K562 (cell line): Measurements from ENCODE around the gene TMEM225B. TPM values are rescaled to one million over a fixed set of nuclear protein-coding genes. Genes with fewer than 3 reads are reported as not detected.

Experiments used
- ETV5 ChIP-seq: sonication (generic); formaldehyde crosslinking; IDR thresholded peaks from 2 replicates; pipeline ENCODE4 v1.4.0; 2020; ENCODE audit warnings: low read depth, mild to moderate bottlenecking, missing genetic modification reagents
- GTF2A2 ChIP-seq: IDR thresholded peaks from 2 replicates; pipeline ENCODE4 v1.6.1; 2016; ENCODE audit warnings: mild to moderate bottlenecking, missing genetic modification characterization, missing compliant biosample characterization
- MYC ChIP-seq, 2 experiments: fragments of 250-450 bp in 1 of 2; sonication (Bioruptor Pico) in 1 of 2; IDR thresholded peaks; 2 replicates each; pipeline versions ENCODE4 v1.5.1 to v1.6.1; 2012 to 2021; ENCODE audit warnings: low read depth in 2 of 2, borderline replicate concordance in 1 of 2, improper control_type of control experiment in 1 of 2, low read length in 1 of 2, mild to moderate bottlenecking in 1 of 2, moderate library complexity in 1 of 2
- NCOA4 ChIP-seq: fragments of 450-650 bp; IDR thresholded peaks from 2 replicates; pipeline ENCODE4 v1.6.1; 2018; ENCODE audit warnings: mild to moderate bottlenecking; ENCODE audit not compliant: partially characterized antibody
- PCBP2 ChIP-seq: fragments of 200-400 bp; formaldehyde crosslinking; IDR thresholded peaks from 2 replicates; pipeline ENCODE4 v1.6.1; 2018; ENCODE audit warnings: low read length, low read depth, mild to moderate bottlenecking, moderate library complexity; ENCODE audit not compliant: poor library complexity, severe bottlenecking
- RBFOX2 ChIP-seq: fragments of 200-400 bp; formaldehyde crosslinking; IDR thresholded peaks from 2 replicates; pipeline ENCODE4 v1.6.1; 2017; ENCODE audit warnings: low read depth, mild to moderate bottlenecking, low read length, moderate library complexity
- RBM14 ChIP-seq: fragments of 200-400 bp; formaldehyde crosslinking; IDR thresholded peaks from 2 replicates; pipeline ENCODE4 v1.6.1; 2018; ENCODE audit warnings: low read depth, mild to moderate bottlenecking, low read length, moderate library complexity, borderline replicate concordance; ENCODE audit not compliant: insufficient read depth
- SIN3B ChIP-seq: fragments of 450-650 bp; IDR thresholded peaks from 2 replicates; pipeline ENCODE4 v1.6.1; 2017; ENCODE audit warnings: low read depth, mild to moderate bottlenecking, moderate library complexity
- XRCC5 ChIP-seq: fragments of 200-400 bp; formaldehyde crosslinking; IDR thresholded peaks from 2 replicates; pipeline ENCODE4 v1.6.1; 2017; ENCODE audit warnings: low read depth, mild to moderate bottlenecking, low read length
- ZNF143 ChIP-seq: sonication (generic); formaldehyde crosslinking; IDR thresholded peaks from 2 replicates; pipeline ENCODE4 v1.9.0; 2022; ENCODE audit warnings: mild to moderate bottlenecking, missing genetic modification reagents
- ZNF408 ChIP-seq: fragments of 250-450 bp; sonication (Bioruptor Pico); IDR thresholded peaks from 2 replicates; pipeline ENCODE4 v1.4.0; 2020; ENCODE audit warnings: low read depth, mild to moderate bottlenecking, moderate library complexity
- ZNF780A ChIP-seq: fragments of 250-450 bp; sonication (Bioruptor Pico); IDR thresholded peaks from 2 replicates; pipeline ENCODE4 v1.5.0; 2021; ENCODE audit warnings: mild to moderate bottlenecking
- polyA plus RNA-seq, 8 experiments: library from polyadenylated mRNA; depleted of rRNA in 4 of 8; stranded (reverse) in 5 of 8; unstranded in 3 of 8; fragments of >200 nt; fragmentation: Nextera tagmentation in 2 of 8; fragmentation: Illumina TruSeq in 1 of 8; extraction: Ambion mirVana in 2 of 8; extraction: Trizol in 1 of 8; gene quantifications; 2 replicates each; pipeline versions ENCODE4 v1.2.1 to v1.2.3, GENCODE V29; 2011 to 2014; ENCODE audit warnings: inconsistent platforms in 1 of 8, missing spikeins in 1 of 8
- total RNA-seq, 7 experiments: library from RNA; depleted of rRNA in 6 of 7; stranded (reverse); fragments of >200 nt in 6 of 7; fragmentation: Illumina TruSeq in 2 of 7; extraction: Trizol in 2 of 7; gene quantifications; 2 replicates each; pipeline versions ENCODE4 v1.2.1 to v1.2.3, GENCODE V29; 2011 to 2021; ENCODE audit warnings: low replicate concordance in 1 of 7
- TF ChIP-seq, protein P1 (sequence below): sonication (generic); formaldehyde crosslinking; IDR thresholded peaks from 2 replicates; pipeline ENCODE4 v1.8.0; 2023; ENCODE audit warnings: missing genetic modification reagents, mild to moderate bottlenecking, borderline replicate concordance
- TF ChIP-seq, protein P2 (sequence below): fragments of 450-650 bp; formaldehyde crosslinking; IDR thresholded peaks from 2 replicates; pipeline ENCODE4 v1.4.0; 2022; ENCODE audit warnings: missing genetic modification characterization
- TF ChIP-seq, protein P3 (sequence below): fragments of 450-650 bp; formaldehyde crosslinking; IDR thresholded peaks from 2 replicates; pipeline ENCODE4 v1.4.0; 2020; ENCODE audit warnings: mild to moderate bottlenecking, mixed read lengths
- TF ChIP-seq, protein P4 (sequence below): fragments of 450-650 bp; IDR thresholded peaks from 2 replicates; pipeline ENCODE4 v1.6.1; 2016; ENCODE audit warnings: antibody characterized with exemption

TMEM225B gene
- total and polyA plus RNA-seq, 9 of the 15 experiments (the other 6 are each of a cell fraction or from before 2014, with no cell fraction given) = 0.08 to 0.73 (median 0.56) TPM

DNA sequence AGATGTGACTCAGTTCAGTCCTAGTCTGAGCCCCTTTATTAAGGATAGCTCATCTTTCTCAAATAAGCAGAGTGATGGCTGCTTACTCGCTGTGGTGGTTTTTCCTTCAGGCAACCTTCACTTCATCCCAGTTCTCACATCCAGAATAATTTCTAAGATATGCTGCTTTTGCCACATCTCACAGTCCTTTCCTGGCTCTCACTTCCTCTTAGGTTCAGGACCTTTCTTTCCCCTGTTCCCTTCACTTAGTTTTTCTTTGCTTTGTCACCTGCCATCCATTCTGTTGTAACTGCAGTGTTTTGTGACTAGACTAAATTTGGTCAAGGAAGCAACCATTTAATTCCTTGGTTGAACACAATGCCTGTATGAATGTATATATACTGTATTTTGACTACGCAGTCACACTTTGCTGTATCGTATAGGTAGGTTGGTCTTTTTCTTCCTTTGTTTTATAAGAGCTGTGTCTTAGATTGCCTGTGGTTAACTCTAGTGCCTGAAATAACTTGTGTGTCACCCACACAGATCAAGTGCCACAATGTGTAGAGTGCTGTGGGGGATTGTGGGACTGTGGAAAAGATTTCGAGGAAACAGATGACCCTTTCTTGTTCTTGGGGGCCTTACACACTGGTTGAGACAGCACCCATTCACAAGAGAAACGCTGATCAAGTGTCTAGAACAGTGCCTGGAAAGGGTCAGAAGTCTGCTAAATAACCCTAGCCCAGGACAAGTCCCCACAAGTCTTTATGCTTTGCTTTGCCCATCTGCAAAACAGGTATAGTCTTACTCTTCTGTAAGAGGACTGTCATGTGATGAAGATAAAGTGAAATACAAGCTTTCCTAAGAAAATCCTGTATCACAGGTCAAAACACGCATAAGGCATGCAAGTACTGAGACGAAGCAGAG, 37.0 kb upstream of the TMEM225B start (continued):
- TF ChIP-seq, protein P1, sequence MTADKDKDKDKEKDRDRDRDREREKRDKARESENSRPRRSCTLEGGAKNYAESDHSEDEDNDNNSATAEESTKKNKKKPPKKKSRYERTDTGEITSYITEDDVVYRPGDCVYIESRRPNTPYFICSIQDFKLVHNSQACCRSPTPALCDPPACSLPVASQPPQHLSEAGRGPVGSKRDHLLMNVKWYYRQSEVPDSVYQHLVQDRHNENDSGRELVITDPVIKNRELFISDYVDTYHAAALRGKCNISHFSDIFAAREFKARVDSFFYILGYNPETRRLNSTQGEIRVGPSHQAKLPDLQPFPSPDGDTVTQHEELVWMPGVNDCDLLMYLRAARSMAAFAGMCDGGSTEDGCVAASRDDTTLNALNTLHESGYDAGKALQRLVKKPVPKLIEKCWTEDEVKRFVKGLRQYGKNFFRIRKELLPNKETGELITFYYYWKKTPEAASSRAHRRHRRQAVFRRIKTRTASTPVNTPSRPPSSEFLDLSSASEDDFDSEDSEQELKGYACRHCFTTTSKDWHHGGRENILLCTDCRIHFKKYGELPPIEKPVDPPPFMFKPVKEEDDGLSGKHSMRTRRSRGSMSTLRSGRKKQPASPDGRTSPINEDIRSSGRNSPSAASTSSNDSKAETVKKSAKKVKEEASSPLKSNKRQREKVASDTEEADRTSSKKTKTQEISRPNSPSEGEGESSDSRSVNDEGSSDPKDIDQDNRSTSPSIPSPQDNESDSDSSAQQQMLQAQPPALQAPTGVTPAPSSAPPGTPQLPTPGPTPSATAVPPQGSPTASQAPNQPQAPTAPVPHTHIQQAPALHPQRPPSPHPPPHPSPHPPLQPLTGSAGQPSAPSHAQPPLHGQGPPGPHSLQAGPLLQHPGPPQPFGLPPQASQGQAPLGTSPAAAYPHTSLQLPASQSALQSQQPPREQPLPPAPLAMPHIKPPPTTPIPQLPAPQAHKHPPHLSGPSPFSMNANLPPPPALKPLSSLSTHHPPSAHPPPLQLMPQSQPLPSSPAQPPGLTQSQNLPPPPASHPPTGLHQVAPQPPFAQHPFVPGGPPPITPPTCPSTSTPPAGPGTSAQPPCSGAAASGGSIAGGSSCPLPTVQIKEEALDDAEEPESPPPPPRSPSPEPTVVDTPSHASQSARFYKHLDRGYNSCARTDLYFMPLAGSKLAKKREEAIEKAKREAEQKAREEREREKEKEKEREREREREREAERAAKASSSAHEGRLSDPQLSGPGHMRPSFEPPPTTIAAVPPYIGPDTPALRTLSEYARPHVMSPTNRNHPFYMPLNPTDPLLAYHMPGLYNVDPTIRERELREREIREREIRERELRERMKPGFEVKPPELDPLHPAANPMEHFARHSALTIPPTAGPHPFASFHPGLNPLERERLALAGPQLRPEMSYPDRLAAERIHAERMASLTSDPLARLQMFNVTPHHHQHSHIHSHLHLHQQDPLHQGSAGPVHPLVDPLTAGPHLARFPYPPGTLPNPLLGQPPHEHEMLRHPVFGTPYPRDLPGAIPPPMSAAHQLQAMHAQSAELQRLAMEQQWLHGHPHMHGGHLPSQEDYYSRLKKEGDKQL (CRISPR knock-in tag) = no peak
- no peak for TF ChIP-seq RBM14
- TF ChIP-seq GTF2A2 (tag) = no peak
- no peak for TF ChIP-seq NCOA4
- no peak for TF ChIP-seq ETV5
- no peak for TF ChIP-seq XRCC5
- TF ChIP-seq ZNF408 (CRISPR knock-in tag) = no peak
- TF ChIP-seq, protein P2, sequence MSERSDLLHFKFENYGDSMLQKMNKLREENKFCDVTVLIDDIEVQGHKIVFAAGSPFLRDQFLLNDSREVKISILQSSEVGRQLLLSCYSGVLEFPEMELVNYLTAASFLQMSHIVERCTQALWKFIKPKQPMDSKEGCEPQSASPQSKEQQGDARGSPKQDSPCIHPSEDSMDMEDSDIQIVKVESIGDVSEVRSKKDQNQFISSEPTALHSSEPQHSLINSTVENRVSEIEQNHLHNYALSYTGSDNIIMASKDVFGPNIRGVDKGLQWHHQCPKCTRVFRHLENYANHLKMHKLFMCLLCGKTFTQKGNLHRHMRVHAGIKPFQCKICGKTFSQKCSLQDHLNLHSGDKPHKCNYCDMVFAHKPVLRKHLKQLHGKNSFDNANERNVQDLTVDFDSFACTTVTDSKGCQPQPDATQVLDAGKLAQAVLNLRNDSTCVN = no peak
- no peak for TF ChIP-seq MYC (IDR thresholded peaks at IDR 0.05; ENCODE audit: low read depth, low read length)
- no peak for TF ChIP-seq MYC (CRISPR knock-in tag; IDR thresholded peaks at IDR 0.05; ENCODE audit: borderline replicate concordance, low read depth)
- TF ChIP-seq, protein P3, sequence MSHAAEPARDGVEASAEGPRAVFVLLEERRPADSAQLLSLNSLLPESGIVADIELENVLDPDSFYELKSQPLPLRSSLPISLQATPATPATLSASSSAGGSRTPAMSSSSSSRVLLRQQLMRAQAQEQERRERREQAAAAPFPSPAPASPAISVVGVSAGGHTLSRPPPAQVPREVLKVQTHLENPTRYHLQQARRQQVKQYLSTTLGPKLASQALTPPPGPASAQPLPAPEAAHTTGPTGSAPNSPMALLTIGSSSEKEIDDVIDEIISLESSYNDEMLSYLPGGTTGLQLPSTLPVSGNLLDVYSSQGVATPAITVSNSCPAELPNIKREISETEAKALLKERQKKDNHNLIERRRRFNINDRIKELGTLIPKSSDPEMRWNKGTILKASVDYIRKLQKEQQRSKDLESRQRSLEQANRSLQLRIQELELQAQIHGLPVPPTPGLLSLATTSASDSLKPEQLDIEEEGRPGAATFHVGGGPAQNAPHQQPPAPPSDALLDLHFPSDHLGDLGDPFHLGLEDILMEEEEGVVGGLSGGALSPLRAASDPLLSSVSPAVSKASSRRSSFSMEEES = peak; percentile 32; the same call in 1 of the 2 replicates
- no peak for TF ChIP-seq PCBP2
- TF ChIP-seq, protein P4, sequence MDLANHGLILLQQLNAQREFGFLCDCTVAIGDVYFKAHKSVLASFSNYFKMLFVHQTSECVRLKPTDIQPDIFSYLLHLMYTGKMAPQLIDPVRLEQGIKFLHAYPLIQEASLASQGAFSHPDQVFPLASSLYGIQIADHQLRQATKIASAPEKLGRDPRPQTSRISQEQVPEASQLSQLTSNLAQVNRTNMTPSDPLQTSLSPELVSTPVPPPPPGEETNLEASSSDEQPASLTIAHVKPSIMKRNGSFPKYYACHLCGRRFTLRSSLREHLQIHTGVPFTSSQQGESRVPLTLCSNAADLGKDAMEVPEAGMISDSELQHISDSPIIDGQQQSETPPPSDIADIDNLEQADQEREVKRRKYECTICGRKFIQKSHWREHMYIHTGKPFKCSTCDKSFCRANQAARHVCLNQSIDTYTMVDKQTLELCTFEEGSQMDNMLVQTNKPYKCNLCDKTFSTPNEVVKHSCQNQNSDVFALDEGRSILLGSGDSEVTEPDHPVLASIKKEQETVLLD = no peak
- TF ChIP-seq ZNF780A (CRISPR knock-in tag) = no peak
- TF ChIP-seq SIN3B = no peak
- peak; percentile 29; the same call in 1 of the 2 replicates for TF ChIP-seq RBFOX2
- 0 out of 2 replicates have a peak, but pooled peaks have one; percentile 24 for TF ChIP-seq ZNF143 (CRISPR knock-in tag)
